ENCODE measurements around the gene IP6K2.
"Not testable (repeated sequence)": the region's sequence is repeated elsewhere in the genome, so short reads cannot be mapped to it uniquely, and the experiment has no call there.

Gene IP6K2, protein sequence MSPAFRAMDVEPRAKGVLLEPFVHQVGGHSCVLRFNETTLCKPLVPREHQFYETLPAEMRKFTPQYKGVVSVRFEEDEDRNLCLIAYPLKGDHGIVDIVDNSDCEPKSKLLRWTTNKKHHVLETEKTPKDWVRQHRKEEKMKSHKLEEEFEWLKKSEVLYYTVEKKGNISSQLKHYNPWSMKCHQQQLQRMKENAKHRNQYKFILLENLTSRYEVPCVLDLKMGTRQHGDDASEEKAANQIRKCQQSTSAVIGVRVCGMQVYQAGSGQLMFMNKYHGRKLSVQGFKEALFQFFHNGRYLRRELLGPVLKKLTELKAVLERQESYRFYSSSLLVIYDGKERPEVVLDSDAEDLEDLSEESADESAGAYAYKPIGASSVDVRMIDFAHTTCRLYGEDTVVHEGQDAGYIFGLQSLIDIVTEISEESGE

GRCh38 chr3:48716982-48717746 lies at the start of gene IP6K2:
Gene IP6K2, minus strand, starts transcription at chr3:48717221. Its CDS starts 21,930 bp downstream, at chr3:48695291.
- DNase-seq (ENCODE audit: low spot score), result peak; percentile 99

DNA sequence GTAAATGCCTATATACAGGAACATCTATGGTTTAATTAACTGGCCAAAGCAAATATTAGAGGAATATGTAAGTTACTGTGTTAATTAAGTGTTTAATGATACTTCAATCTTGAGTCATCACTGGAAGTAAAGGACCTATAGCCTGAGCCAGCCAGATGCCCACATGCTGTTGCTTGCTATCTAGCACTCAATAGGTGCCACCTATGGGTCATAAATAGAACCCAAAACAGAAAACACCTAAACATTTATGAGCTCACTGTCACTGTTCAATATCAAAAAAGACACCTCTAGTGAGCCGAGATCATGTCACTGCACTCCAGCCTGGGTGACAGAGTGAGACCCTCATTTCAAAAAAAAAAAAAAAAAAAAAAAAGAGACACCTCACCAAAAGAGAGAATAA lies 48.4 kb upstream of the IP6K2 start:
- no peak for DNase-seq (ENCODE audit: low spot score)

GRCh38 chr3:48762816-48763215 lies 45.8 kb upstream of the IP6K2 start:
- DNase-seq (ENCODE audit: low spot score), result no peak

DNA sequence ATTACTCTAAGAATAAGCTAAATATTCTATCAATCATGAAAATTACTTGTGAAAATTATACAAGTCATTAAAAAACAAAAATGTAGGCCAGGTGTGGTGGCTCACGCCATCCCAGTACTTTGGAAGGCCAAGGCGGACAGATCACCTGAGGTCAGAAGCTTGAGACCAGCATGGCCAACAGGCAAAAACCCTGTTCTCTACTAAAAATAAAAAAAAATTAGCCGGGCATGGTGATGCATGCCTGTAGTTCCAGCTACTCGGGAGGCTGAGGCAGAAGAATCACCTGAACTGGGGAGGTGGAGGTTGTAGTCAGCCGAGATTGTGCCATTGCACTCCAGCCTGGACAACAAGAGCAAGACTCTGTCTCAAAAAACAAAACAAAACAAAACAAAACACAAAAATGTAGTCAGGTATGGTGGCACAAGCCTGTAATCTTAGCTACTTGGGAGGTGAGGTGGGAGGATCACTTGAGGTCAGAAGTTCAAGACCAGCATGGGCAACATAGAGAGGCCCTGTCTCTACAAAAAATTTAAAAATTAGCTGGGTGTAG lies 43.0 kb upstream of the IP6K2 start:
- DNase-seq (ENCODE audit: low spot score), result not testable (repeated sequence)

GRCh38 chr3:48759531-48759930 lies 42.5 kb upstream of the IP6K2 start:
- DNase-seq (ENCODE audit: low spot score), result not testable (repeated sequence)

GRCh38 chr3:48759071-48759470 lies 42.0 kb upstream of the IP6K2 start:
- DNase-seq (ENCODE audit: low spot score), result no peak

DNA sequence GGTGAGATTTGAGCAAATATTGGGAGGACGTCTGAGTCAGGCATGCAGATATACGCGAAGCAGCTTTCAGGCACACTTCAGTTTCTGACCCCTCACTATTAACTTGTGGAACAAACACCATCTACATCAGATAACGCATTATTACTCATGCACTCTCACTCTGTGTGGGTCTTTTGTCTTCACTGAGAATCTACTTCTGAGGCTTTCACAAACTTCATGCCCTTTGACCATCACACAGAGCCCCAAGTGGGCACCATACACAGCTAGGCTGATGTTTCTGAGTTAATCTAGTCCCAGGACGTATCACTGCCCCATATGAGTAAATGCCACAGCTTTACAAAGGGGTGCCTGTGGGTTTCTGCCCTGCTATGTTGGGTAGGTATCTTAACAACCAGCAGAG lies 39.6 kb upstream of the IP6K2 start:
- DNase-seq (ENCODE audit: low spot score), result no peak

DNA sequence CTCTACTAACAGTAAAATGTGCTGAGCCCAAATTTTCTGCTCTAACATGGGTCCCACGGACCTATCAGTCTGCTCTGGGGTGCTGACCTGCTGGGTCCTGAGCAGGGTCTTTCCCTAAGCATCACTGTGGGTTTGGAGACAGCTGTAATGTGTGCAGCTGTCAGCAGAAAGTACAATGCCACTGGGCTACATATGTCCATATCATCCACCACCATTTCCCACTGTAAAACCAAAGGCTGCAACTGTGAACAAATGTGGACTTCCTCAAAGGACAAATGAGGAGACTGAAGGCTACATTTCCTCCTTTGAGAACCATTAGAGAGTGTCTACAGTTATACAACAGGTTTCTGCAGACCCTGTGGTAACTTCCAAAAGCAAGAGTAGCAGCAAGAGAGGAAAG lies 33.8 kb upstream of the IP6K2 start:
- DNase-seq (ENCODE audit: low spot score), result no peak

- no peak for DNase-seq (ENCODE audit: low spot score)
Measured at GRCh38 chr3:48748754-48749153, 31.7 kb upstream of the IP6K2 start.

GRCh38 chr3:48747706-48748105 lies 30.7 kb upstream of the IP6K2 start:
- no peak for DNase-seq (ENCODE audit: low spot score)

DNA sequence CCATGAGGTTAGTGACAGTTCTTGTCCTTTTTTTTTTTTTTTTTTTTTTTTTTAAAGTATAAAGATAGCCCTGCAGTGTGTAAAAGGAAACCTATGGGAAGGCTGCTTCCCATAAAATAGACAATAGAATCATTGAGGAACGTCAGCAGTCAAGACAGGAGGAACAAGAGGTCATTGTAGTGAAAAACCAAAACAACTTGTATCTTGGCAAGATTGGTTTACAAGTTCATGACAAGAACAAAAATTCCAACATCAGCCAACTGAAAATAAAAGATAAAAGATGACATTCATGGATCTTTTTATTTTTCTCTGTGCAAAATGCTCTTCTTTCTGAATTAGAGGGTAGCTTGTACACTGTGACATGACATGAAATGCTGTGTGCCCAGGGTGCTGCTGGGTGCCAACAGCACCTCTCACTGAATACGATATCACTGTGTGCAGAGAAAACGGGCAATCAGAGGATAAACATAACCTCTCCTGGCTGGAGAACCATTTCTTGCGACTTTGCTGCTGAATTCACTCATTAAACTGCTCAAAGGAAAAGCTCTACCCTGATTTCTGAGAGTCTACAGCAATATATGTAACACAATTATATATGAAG lies 30.1 kb upstream of the IP6K2 start:
- DNase-seq (ENCODE audit: low spot score), result no peak

DNA sequence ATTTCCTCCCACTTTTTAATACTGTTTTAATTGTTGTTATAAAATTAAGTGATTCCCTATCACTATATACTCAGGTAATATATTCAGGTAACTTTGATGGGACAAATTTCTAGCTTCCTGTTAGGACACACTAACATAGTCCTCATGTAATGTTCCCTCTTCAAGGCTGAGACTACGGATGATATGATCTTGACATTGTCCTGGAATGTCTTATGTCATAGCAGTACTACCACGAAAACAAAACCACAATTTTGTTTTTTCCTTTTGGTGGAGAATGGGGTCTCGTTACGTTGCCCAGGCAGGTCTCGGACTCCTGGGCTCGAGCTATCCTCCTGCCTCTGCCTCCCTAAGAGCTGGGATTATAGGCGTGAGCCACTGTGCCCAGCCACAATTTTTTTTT lies 26.8 kb upstream of the IP6K2 start:
- no peak for DNase-seq (ENCODE audit: low spot score)

- DNase-seq (ENCODE audit: low spot score), result not testable (repeated sequence)
Measured at GRCh38 chr3:48741226-48741625, 24.2 kb upstream of the IP6K2 start.

DNA sequence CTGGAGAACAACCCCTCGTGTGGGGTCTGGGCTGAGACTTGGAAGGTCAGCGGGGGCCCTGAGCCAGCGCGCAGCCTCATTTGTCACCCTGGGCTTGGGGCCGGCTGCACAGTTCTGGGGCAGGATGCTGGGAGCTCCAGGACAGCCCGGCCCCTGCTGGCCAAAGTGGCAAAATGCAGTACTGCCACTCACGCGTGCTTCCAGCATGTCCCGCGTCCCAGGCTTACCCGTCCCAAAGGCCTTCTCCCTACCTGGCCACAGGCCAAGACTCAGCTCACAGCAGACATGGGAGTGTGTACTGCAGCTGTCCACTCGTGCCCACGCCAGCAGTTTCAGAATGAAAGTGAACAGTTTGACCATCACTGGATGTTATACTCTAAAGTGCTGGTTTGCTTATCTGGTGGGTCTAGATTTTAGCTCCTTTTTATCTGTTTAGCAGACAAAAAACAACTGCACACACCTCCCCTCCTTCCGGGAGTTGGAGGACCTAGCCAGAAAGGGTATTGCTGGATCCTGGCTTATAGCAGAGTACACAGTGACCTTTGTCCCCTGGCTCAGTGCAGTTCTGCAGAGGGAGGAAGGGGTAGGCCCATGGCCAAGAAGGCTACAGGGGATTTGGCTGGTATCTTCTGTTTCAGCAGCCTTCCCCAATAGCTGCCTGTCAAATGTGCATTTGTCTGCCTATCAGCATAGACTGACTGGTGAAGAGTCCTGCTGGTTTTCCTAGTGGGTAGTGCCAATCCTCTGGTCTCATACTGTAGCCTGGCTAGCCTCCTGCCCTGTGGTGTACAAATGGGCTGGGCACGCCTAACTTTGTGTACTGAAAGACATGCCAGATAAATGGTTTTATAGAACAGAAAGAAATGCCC lies 23.2 kb upstream of the IP6K2 start:
- DNase-seq (ENCODE audit: low spot score), result peak; percentile 71

- DNase-seq (ENCODE audit: low spot score), result no peak
Measured at GRCh38 chr3:48739617-48739954, 22.6 kb upstream of the IP6K2 start.

- no peak for DNase-seq (ENCODE audit: low spot score)
Measured at GRCh38 chr3:48738926-48739616, 22.1 kb upstream of the IP6K2 start.

GRCh38 chr3:48738144-48738536 lies 21.1 kb upstream of the IP6K2 start:
- no peak for DNase-seq (ENCODE audit: low spot score)

DNA sequence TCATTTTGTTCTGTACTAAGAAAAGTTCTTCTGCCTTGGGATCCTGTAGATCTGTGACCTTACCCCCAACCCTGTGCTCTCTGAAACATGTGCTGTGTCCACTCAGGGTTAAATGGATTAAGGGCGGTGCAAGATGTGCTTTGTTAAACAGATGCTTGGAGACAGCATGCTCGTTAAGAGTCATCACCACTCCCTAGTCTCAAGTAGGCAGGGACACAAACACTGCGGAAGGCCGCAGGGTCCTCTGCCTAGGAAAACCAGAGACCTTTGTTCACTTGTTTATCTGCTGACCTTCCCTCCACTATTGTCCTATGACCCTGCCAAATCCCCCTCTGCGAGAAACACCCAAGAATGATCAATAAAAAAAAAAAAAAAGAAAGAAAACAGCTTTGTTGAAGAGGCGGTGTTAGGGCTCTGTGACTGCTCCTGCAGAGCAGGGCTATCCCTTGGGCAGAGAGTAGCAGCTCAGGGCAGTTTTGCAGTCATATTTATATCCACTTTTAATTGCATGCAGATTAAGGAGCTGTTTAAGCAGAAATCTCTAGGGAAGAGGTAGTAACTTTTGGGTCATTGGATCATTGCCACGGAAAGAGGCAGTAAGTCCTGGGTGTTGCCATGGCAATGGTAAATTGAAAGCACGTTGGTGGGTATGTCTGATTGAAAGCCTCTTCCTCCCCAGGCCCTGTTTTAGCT lies 18.2 kb upstream of the IP6K2 start:
- not testable (repeated sequence) for DNase-seq (ENCODE audit: low spot score)

- DNase-seq (ENCODE audit: low spot score), result not testable (repeated sequence)
Measured at GRCh38 chr3:48734541-48734940, 17.5 kb upstream of the IP6K2 start.

DNA sequence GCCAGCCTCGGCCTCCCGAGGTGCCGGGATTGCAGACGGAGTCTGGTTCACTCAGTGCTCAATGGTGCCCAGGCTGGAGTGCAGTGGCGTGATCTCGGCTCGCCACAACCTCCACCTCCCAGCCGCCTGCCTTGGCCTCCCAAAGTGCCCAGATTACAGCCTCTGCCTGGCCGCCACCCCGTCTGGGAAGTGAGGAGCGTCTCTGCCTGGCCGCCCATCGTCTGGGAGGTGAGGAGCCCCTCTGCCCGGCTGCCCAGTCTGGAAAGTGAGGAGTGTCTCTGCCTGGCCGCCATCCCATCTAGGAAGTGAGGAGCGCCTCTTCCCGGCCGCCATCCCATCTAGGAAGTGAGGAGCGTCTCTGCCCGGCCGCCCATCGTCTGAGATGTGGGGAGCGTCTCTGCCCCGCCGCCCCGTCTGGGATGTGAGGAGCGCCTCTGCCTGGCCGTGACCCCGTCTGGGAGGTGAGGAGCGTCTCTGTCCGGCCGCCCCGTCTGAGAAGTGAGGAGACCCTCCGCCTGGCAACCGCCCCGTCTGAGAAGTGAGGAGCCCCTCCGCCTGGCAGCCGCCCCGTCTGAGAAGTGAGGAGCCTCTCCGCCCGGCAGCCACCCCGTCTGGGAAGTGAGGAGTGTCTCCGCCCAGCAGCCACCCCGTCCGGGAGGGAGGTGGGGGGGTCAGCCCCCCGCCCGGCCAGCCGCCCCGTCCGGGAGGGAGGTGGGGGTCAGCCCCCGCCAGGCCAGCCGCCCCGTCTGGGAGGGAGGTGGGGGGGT lies 16.9 kb upstream of the IP6K2 start:
- not testable (repeated sequence) for DNase-seq (ENCODE audit: low spot score)
